Measurements from ENCODE around the gene FHAD1. TPM values are rescaled to one million over a fixed set of nuclear protein-coding genes. Genes with fewer than 3 reads are reported as not detected.

FHAD1 gene
- polyA plus RNA-seq, 3 donors: 0.67 to 0.69 TPM; not detected in 1

GRCh38 chr1:15347182-15347581, 100.2 kb downstream of the FHAD1 start:
- Histone ChIP-seq H3K9me3 (replicated peaks in 1 of 2; ENCODE audit: control insufficient read depth in 1 of 2, insufficient read depth in 1 of 2, low read length in 2 of 2) (no peaks in the 10 kb centered on the region), H3K27ac (ENCODE audit: low read depth in 1 of 2, low read length in 2 of 2) (no peak overlapping the region), H3K4me1 (ENCODE audit: control insufficient read depth in 1 of 2, insufficient read depth in 2 of 2, low read length in 2 of 2) (peaks cover 52 to 55% of the 10 kb centered on the region in 2 donors), H3K36me3 (replicated peaks in 1 of 2; ENCODE audit: control insufficient read depth in 1 of 2, insufficient read depth in 2 of 2, low read length in 2 of 2) (no peaks in the 10 kb centered on the region), H2AFZ (ENCODE audit: insufficient read depth, low read depth, low read length, poor library complexity, severe bottlenecking) (no peak overlapping the region), H3K27me3 (ENCODE audit: control insufficient read depth in 2 of 2, insufficient read depth in 2 of 2, low read length in 2 of 2) (no peaks in the 10 kb centered on the region), H4K20me1 (ENCODE audit: insufficient read depth, low read length) (no peaks in the 10 kb centered on the region), H3K4me2 (replicated peaks; ENCODE audit: extremely low read depth, low read length, poor library complexity, severe bottlenecking) (no peak overlapping the region), H3K79me2 (ENCODE audit: insufficient read depth, low read length) (no peaks in the 10 kb centered on the region), H3K4me3 (replicated peaks in 1 of 3; ENCODE audit: low read depth in 2 of 3, low read length in 3 of 3) (no peak overlapping the region), H3K9ac (ENCODE audit: insufficient read depth, low read length, poor library complexity, severe bottlenecking) (no peak overlapping the region)
- peaks cover 4 to 6% of the 10 kb centered on the region in 2 donors for H3K36me3 Mint-ChIP-seq
- TF ChIP-seq, protein P1, sequence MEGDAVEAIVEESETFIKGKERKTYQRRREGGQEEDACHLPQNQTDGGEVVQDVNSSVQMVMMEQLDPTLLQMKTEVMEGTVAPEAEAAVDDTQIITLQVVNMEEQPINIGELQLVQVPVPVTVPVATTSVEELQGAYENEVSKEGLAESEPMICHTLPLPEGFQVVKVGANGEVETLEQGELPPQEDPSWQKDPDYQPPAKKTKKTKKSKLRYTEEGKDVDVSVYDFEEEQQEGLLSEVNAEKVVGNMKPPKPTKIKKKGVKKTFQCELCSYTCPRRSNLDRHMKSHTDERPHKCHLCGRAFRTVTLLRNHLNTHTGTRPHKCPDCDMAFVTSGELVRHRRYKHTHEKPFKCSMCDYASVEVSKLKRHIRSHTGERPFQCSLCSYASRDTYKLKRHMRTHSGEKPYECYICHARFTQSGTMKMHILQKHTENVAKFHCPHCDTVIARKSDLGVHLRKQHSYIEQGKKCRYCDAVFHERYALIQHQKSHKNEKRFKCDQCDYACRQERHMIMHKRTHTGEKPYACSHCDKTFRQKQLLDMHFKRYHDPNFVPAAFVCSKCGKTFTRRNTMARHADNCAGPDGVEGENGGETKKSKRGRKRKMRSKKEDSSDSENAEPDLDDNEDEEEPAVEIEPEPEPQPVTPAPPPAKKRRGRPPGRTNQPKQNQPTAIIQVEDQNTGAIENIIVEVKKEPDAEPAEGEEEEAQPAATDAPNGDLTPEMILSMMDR (IDR thresholded peaks at IDR 0.05): no peak
- WGBS (ENCODE audit: insufficient coverage): 11% methylated on average over 7 of the region's 7 CpGs
- peak overlapping the region; percentile 13 to 94 (median 87) for H3K27ac Mint-ChIP-seq
- no peak for DNase-seq
- intact Hi-C loops (cut with micrococcal nuclease): loop anchor here in 1 of 2 donors (2.0 to 5.0 kb wide), 2 partner anchors 24 to 65 kb away; no protein-coding TSS in a partner anchor
- H3K27me3 Mint-ChIP-seq (ENCODE audit: low read depth in 3 of 3): peaks cover 2 to 17% (median 4%) of the 10 kb centered on the region in 3 donors
- H3K4me1 Mint-ChIP-seq: peaks cover 52% of the 10 kb centered on the region
- H3K9me3 Mint-ChIP-seq: peaks cover 0 to 2% (median 0%) of the 10 kb centered on the region in 7 donors
- no peak overlapping the region for H3K4me3 Mint-ChIP-seq

GRCh38 chr1:15348648-15349047, 101.6 kb downstream of the FHAD1 start:
- Mint-ChIP-seq H3K4me3 (no peak overlapping the region), H3K27me3 (ENCODE audit: low read depth in 3 of 3) (peaks cover 0 to 12% (median 4%) of the 10 kb centered on the region in 3 donors), H3K27ac (no peak overlapping the region), H3K36me3 (peaks cover 3 to 4% of the 10 kb centered on the region in 2 donors), H3K9me3 (no peaks in the 10 kb centered on the region), H3K4me1 (peaks cover 51% of the 10 kb centered on the region)
- no peaks in the 10 kb centered on the region for H3K27me3 ChIP-seq (ENCODE audit: control insufficient read depth in 2 of 2, insufficient read depth in 2 of 2, low read length in 2 of 2)
- no peaks in the 10 kb centered on the region for H4K20me1 ChIP-seq (ENCODE audit: insufficient read depth, low read length)
- H3K36me3 ChIP-seq (replicated peaks in 1 of 2; ENCODE audit: control insufficient read depth in 1 of 2, insufficient read depth in 2 of 2, low read length in 2 of 2): no peaks in the 10 kb centered on the region
- H2AFZ ChIP-seq (ENCODE audit: insufficient read depth, low read depth, low read length, poor library complexity, severe bottlenecking): no peak overlapping the region
- H3K27ac ChIP-seq (ENCODE audit: low read depth in 1 of 2, low read length in 2 of 2): no peak overlapping the region
- TF ChIP-seq, protein P1 (IDR thresholded peaks at IDR 0.05): no peak
- no peak for DNase-seq
- H3K79me2 ChIP-seq (ENCODE audit: insufficient read depth, low read length): no peaks in the 10 kb centered on the region
- no peak overlapping the region for H3K9ac ChIP-seq (ENCODE audit: insufficient read depth, low read length, poor library complexity, severe bottlenecking)
- no peak overlapping the region for H3K4me3 ChIP-seq (replicated peaks in 1 of 3; ENCODE audit: low read depth in 2 of 3, low read length in 3 of 3)
- 95% methylated on average over 7 of the region's 9 CpGs for WGBS (ENCODE audit: insufficient coverage)
- intact Hi-C loops (cut with micrococcal nuclease): loop anchor here in 1 of 2 donors (5.0 kb wide), 1 partner anchor 64 kb away; no protein-coding TSS in a partner anchor
- no peak overlapping the region for H3K4me2 ChIP-seq (replicated peaks; ENCODE audit: extremely low read depth, low read length, poor library complexity, severe bottlenecking)
- peaks cover 44 to 48% of the 10 kb centered on the region in 2 donors for H3K4me1 ChIP-seq (ENCODE audit: control insufficient read depth in 1 of 2, insufficient read depth in 2 of 2, low read length in 2 of 2)
- no peaks in the 10 kb centered on the region for H3K9me3 ChIP-seq (replicated peaks in 1 of 2; ENCODE audit: control insufficient read depth in 1 of 2, insufficient read depth in 1 of 2, low read length in 2 of 2)
